OCI-M1 (cell line): ENCODE data around the gene GTF3C1.
A peak's percentile ranks its signal among the peaks of the same experiment; 100 is the strongest.

ENCODE experiments used
- DNase-seq: peaks from one replicate; lab custom pipeline; 2025; lab: John Stamatoyannopoulos, UW

Gene GTF3C1

DNA sequence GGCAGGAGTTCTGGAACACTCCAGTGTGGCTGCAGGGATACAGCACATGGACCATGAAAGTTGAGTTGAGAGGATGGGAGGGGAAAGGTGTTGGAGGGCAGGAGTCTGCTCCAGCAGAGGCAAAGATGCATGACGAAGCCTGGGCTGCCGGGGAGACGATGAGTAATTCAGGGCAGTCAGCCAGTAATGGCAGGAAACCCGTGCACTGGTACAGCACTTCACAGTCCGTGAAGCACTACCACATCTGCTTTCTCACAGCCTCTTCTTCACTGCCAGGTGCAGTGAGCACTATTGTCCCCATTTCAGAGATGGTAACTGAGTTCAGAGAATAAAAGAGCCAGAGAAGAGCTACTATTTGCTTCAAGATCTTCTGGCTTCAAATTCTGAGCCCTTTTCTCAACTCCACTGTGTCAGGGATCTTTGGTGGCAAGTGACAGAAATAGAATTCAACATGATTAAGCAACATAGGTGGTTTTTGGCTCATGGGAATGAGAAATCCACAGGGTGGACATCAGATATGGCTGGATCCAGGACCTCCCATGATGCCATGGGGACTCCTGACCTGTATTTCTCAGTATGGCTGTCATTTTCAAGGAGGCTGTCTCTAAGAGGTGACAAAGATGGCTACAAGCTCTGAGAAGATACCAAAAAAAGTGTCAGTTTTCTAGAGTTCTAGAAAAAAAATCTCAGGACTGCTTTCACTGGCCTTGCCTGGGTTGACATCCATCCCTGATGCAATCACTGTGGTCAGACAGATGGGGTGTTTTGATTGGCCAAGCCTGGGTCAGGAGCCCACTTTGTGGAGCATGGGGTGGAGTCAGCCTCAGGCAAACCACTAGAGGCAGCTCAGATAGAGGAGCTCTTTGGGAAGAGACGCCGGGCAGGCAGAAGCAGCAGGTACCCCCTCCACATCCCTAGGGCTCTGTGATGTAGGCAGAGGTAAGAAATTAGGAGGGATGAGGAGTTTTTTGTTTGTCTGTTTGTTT, 123.0 kb downstream of the GTF3C1 start:
- peak; percentile 81 for DNase-seq

DNA sequence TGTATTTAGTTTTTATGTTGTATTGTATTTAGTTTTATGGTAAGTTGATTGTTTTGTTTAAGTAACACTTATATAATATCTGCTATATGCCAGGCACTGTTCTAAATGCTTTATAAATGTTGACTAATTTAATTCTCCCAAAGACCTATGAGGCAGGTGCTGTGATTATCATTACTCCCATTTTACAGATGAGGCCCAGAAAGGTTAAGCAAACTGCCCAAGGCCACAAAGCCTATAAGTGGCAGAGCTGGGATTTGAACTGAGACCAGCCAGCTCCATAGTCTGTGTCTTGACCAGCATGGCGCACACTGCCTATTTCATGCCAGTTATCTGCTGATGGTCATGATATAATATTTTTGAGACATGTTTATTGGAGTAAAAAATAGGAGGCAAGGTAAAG, 123.8 kb downstream of the GTF3C1 start:
- DNase-seq: no peak

DNA sequence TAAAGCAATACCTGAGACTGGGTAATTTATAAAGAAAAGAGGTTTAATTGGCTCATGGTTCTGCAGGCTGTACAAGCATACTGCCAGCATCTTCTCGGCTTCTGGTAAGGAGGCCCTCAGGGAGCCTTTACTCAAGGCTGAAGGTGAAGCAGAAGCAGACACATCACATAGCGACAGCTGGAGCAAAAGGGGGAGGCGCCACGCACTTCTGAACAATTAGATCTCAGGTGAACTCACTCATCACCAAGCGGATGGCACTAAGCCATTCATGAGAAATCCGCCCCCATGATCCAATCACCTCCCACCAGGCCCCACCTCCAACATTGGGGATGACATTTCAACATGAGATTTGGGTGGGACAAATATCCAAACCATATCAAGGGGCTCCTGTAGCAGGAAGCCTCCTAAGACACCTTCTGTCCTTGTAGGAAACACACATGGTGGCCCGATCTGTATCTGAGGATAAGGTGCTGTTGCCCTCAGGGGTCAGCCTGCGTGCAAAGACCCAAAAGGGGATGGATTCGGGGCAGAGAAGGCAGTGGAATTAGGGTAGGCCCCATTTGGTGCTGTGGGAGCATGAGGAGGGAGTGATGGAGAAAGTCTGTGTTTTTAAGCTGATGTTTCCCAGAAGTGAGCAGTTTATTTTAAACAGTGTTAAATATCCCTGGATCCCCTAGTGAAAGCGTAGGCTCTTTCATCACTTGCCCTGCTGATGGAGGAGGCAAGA, 124.8 kb downstream of the GTF3C1 start:
- no peak for DNase-seq

DNA sequence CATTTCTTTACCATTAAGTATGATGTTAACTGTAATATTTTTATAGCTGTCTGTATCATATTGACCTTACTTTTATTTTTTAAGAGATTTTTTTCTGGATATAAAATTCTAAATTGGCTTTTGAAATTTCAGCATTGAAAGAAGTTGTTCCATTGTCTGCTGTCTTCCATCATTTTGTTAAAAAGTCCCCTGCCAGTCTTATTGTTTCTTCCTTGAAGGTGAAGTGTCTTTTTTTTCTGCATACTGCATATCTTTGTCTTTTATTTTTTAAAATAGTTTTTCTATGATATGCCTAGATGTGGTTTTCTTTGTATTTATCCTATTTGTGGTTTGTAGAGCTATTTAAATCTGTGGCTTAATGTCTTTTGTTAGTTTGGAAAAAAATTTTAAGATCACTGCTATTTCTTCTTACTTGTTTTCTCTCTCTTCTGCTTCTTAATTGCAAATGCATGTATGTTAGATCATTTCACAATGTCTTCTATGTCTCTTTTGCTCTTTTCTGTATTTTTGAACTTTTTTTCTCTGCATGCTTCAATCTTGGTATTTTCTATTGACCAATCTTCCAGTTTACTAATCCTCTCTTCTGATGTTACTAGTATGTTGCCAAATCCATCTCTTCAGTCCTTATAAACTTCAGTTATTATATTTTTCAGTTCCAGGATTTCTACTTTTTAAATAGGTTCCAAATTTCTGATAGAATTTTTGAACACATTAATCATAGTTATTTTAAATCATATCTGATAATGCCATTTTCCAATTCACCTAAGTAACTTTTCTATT, 127.6 kb downstream of the GTF3C1 start:
- DNase-seq: peak; percentile 50

DNA sequence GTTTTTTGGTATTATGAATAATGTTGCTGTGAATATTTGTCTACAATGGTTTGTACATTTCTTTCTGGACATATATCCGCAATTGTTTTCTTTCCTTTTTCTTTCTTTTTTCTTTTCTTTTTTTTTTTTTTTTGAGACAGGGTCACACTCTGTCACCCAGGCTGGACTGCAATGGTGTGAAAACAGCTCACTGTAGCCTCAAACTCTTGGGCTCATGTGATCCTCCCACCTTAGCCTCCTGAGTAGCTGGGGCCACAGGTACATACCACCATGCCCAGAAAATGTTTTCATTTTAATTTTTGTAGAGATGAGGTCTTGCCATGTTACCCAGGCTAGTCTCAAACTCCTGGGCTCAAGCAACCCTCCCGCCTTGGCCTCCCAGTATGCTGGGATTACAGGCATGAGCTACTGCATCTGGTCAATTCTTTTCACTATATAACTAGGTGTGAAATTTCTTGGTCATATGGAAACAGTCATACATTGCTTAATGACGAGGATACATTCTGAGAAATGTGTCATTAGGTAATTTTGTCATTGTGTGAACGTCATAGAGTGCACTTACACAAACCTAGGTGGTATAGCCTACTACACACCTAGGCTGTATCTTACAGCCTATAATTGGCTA, 132.6 kb downstream of the GTF3C1 start:
- DNase-seq: no peak

DNA sequence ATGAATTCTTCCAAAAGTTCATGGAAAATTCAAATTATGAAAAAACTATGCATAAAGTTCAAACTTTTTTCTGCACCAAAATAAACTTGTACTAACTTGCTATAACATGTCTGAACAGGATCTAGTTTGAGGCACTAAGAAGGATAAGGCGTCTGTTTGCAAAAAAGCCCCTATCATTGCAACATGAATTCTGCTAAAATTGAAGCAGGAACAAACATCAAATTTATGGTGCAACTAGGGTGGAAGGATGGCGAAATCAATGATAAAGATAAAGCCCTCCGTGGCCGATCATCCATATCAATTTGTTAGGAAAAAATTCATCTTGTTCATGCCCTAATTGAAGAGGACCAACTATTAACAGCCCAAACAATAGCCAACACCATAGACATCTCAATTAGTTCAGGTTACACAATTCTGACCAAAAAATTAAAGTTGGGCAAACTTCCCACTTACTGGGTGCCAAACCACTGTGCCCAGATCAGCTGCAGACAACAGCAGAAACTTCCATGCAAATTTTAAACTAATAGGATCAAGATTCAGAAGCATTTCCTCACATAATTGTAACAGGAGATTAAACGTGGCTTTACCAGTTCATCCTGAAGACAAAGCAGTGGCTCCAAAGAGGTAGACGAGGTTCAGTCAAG, 134.8 kb downstream of the GTF3C1 start:
- DNase-seq: no peak

DNA sequence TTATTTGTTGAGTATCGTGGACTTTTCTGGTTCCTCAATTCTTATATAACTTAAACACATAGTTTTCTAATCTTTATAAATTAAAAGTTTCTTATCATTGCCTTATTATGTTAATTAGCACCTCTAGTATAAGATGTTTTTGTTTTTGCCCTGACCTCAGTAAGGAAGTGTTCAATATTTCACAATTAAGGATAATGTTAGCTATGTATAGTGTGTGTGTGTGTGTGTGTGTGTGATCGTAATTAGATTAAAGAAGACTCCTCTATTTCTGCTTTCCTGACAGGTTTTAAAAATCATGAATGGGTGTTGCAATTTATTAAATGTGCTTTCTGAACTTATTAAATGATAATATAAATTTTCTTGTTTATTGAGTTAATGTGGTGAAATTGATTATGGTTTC, 135.8 kb downstream of the GTF3C1 start:
- DNase-seq: no peak

DNA sequence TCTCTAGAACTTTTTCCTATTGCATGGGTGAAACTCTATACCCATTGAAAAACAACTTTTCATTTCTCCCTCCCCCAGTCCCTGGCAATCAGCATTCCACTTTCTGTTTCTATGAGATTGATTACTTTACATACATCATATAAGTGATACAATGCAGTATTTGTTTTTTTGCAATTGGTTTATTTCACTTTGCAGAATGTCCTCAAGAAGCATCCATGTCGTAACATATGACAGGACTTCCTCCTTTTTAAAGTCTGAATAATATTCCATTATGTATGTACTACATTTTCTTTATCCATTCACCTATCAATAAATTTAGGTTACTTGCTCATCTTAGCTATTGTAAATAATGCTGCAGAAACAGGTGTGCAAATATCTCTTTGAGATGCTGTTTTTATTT, 139.0 kb downstream of the GTF3C1 start:
- no peak for DNase-seq
